ENCODE results near the gene FKBP7. TPM values are rescaled to one million over a fixed set of nuclear protein-coding genes. Genes with fewer than 3 reads are reported as not detected.

The FKBP7 gene
- total and polyA plus RNA-seq, 2 of the 13 experiments (the other 11 are each of a cell fraction or from before 2014, with no cell fraction given), result 12.4 to 14.8 TPM

GRCh38 chr2:178428396-178428806, 50.0 kb downstream of the FKBP7 start (continued):
- TF ChIP-seq, protein P1, sequence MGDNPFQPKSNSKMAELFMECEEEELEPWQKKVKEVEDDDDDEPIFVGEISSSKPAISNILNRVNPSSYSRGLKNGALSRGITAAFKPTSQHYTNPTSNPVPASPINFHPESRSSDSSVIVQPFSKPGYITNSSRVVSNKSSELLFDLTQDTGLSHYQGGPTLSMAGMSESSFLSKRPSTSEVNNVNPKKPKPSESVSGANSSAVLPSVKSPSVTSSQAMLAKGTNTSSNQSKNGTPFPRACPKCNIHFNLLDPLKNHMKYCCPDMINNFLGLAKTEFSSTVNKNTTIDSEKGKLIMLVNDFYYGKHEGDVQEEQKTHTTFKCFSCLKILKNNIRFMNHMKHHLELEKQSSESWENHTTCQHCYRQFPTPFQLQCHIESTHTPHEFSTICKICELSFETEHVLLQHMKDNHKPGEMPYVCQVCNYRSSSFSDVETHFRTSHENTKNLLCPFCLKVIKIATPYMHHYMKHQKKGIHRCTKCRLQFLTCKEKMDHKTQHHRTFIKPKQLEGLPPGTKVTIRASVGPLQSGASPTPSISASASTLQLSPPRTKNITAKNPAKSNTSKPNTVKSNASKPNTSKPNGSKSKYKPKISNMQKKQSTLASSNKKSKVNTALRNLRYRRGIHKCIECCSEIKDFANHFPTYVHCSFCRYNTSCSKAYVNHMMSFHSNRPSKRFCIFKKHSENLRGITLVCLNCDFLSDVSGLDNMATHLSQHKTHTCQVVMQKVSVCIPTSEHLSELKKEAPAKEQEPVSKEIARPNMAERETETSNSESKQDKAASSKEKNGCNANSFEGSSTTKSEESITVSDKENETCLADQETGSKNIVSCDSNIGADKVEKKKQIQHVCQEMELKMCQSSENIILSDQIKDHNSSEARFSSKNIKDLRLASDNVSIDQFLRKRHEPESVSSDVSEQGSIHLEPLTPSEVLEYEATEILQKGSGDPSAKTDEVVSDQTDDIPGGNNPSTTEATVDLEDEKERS (CRISPR knock-in tag; IDR thresholded peaks at IDR 0.05), result 0 out of 2 replicates have a peak, but pooled peaks have one; percentile 42
- TF ChIP-seq POGZ (CRISPR knock-in tag; IDR thresholded peaks at IDR 0.05) (peak; percentile 76; the same call in 1 of the 2 replicates), RORA (CRISPR knock-in tag; IDR thresholded peaks at IDR 0.05) (no peak), NAIF1 (CRISPR knock-in tag; IDR thresholded peaks at IDR 0.05; ENCODE audit: borderline replicate concordance) (peak; percentile 28; the same call in 1 of the 2 replicates), ARID3A (IDR thresholded peaks at IDR 0.05; ENCODE audit: low read depth, low read length) (no peak; the same call in 1 of the 2 replicates), MLLT10 (CRISPR knock-in tag; IDR thresholded peaks at IDR 0.05) (no peak), MED8 (CRISPR knock-in tag; IDR thresholded peaks at IDR 0.05; ENCODE audit: insufficient replicate concordance) (no peak), ZNF841 (CRISPR knock-in tag; IDR thresholded peaks at IDR 0.05; ENCODE audit: borderline replicate concordance) (no peak), ZFX (CRISPR knock-in tag; IDR thresholded peaks at IDR 0.05; ENCODE audit: low read depth) (no peak; the same call in 1 of the 2 replicates), KLF15 (CRISPR knock-in tag; IDR thresholded peaks at IDR 0.05; ENCODE audit: borderline replicate concordance) (no peak), UBTF (CRISPR knock-in tag; IDR thresholded peaks at IDR 0.05) (peak; percentile 52; the same call in 1 of the 2 replicates), NR2F6 (IDR thresholded peaks at IDR 0.05) (0 out of 2 replicates have a peak, but pooled peaks have one; percentile 39), NR2F6 (CRISPR knock-in tag; IDR thresholded peaks at IDR 0.05) (peak; percentile 65), SIN3B (IDR thresholded peaks at IDR 0.05; ENCODE audit: low read length) (no peak), ZNF264 (CRISPR knock-in tag; IDR thresholded peaks at IDR 0.05) (peak; percentile 44; the same call in 1 of the 2 replicates), ZNF530 (CRISPR knock-in tag; IDR thresholded peaks at IDR 0.05; ENCODE audit: low read depth) (no peak), TBL1XR1 (IDR thresholded peaks at IDR 0.05; ENCODE audit: borderline replicate concordance, low read length, partially characterized antibody) (no peak), ZSCAN25 (CRISPR knock-in tag; IDR thresholded peaks at IDR 0.05) (no peak), NFKBIZ (CRISPR knock-in tag; IDR thresholded peaks at IDR 0.05) (no peak), ZNF614 (CRISPR knock-in tag; IDR thresholded peaks at IDR 0.05; ENCODE audit: borderline replicate concordance) (peak; percentile 85)
- TF ChIP-seq, protein P2, sequence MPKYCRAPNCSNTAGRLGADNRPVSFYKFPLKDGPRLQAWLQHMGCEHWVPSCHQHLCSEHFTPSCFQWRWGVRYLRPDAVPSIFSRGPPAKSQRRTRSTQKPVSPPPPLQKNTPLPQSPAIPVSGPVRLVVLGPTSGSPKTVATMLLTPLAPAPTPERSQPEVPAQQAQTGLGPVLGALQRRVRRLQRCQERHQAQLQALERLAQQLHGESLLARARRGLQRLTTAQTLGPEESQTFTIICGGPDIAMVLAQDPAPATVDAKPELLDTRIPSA (CRISPR knock-in tag; IDR thresholded peaks at IDR 0.05; ENCODE audit: borderline replicate concordance), result no peak
- TF ChIP-seq, protein P3, sequence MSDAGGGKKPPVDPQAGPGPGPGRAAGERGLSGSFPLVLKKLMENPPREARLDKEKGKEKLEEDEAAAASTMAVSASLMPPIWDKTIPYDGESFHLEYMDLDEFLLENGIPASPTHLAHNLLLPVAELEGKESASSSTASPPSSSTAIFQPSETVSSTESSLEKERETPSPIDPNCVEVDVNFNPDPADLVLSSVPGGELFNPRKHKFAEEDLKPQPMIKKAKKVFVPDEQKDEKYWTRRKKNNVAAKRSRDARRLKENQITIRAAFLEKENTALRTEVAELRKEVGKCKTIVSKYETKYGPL (CRISPR knock-in tag; IDR thresholded peaks at IDR 0.05), result no peak
